GM18517 (cell line): ENCODE results near the gene KNDC1.
"Not testable (repeated sequence)": the region's sequence is repeated elsewhere in the genome, so short reads cannot be mapped to it uniquely, and the experiment has no call there.

Source experiments
- ATAC-seq: cut with Tn5 transposase; IDR thresholded peaks from one replicate; pipeline ENCODE4 v1.9.1; 2021; ENCODE audit warnings: mild to moderate bottlenecking, moderate library complexity; ENCODE audit not compliant: unreplicated experiment

Gene KNDC1

DNA sequence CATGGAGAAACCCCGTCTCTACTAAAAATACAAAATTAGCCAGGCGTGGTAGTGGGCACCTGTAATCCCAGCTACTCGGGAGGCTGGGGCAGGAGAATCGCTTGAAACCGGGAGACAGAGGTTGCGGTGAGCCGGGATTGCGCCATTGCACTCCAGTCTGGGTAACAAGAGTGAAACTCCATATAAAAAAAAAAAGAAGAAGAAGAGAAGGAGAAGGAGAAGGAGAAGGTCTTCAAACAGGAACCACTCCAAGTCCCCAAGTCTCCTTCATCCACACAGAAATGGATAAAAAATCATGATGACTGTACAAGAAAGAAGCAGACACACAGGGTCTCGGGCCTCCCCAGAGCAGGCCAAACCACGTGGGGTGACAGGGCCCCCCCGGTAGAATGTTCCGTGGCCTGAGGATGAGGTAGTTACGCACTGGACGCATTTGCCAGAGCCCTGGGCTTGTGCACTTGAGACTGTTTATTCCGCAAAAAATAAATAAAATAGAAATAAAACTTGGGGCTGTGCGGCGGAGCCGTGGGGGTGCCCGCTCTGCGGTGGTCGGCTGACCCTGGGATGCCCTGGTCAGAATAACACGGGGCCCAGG, 93.4 kb downstream of the KNDC1 start:
- no peak for ATAC-seq

DNA sequence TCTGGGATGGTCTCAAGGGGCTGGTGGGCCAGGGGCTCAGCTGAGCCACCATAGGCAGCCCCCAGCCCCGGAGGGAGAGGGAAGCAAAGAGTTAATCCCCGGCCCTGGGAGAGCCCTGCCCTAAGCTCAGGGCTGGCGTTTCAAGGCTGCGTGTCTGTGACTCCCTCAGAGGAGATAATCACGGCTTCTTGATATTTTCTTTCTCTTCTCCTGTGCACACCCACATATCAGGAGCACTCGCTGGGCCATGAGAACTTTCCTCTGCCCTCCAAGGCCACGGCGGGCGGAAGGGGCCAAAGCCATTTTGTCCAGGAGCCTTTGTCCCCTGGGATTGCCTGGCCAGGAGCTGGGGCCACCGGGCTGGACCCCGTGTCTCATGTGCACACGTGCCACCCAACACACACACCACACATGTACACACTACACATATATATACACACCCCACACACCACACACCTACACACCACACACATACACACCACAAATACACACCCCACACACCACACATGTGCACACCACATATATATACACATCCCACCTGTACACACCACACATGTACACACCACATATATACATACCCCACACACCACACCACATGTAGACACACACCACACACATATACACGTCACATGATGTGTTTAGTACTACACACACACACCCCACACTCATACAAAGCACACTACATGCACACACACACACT, 94.6 kb downstream of the KNDC1 start:
- ATAC-seq: no peak

- no peak for ATAC-seq
These were observed 95.3 kb downstream of the KNDC1 start for GRCh38 chr10:133255323-133255722.

DNA sequence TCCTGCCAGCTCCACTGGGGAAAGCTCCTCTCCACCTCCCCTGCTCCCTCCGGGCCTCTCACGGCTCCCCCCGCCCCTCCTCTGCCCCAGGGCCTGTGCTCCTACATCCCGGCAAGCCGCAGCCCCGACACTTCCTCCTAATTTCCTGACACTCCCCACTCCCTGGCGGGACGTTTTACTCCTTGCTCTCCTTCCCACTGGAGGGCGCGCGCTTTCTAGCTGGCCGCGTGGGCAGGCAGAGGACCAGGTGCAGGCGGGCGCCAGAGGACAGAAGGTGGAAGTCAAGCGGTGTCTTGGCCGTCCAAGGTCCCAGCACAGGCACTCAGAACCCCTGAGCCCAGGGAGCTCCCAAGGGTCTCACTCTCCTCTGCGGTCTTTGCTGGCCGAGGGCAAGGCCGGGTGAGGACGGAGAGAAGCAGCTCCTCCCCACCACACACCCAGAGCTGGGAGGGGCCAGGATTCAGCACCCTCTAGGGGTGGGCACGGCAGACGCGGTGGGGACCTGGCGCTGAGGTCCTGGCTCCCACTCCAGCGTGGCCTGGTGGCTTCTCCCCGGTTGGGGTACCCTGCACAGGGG, 97.6 kb downstream of the KNDC1 start:
- no peak for ATAC-seq

- ATAC-seq: no peak
These were observed 98.2 kb downstream of the KNDC1 start for GRCh38 chr10:133258066-133258817.

GRCh38 chr10:133258818-133259601, 99.0 kb downstream of the KNDC1 start:
- ATAC-seq: no peak

GRCh38 chr10:133259602-133259989, 99.6 kb downstream of the KNDC1 start:
- ATAC-seq: no peak

DNA sequence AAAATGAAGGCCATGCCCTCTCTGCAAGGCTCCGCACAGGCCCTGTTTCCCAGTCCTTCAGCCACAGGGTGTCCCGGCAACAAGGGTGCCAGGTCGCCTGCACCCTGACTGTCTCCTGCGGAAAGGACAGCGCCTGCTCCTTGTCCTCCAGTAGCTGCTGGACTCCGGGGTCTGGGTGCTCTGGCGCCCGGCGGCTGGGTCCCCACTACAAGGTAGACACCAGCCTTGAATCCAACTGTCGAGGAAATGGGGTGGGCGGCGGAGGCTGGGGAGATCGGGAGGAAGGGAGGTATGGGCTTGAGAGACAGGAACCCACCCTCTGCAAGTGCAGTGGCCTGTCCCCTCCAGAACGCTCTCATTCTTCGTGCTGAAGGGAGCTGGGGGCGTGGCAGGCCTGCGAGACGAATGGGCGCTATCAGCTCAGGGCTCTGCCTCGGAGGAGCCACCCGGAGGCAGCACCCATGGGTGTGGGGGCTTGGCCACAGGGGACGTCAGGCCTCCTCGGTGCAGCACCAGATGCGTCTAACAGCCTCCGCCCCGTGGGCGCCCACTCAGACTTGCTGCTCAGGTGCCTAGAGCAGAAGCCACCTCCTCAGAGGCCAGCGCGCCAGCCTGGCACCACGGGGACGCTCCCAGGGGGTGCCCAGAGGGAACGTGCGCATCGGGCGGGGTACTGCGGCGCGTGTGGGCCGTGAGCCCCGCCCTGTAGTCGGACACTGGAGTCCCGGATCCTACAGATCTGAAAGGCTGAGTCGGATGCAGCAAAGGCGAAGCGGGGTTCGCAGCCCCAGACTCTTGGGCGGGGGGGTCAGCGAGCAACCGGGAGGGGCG, 101.1 kb downstream of the KNDC1 start:
- ATAC-seq: peak; percentile 55

GRCh38 chr10:133261726-133262325, 101.8 kb downstream of the KNDC1 start:
- peak; percentile 45 for ATAC-seq

- ATAC-seq: no peak
These were observed 102.7 kb downstream of the KNDC1 start for GRCh38 chr10:133262696-133263095.

DNA sequence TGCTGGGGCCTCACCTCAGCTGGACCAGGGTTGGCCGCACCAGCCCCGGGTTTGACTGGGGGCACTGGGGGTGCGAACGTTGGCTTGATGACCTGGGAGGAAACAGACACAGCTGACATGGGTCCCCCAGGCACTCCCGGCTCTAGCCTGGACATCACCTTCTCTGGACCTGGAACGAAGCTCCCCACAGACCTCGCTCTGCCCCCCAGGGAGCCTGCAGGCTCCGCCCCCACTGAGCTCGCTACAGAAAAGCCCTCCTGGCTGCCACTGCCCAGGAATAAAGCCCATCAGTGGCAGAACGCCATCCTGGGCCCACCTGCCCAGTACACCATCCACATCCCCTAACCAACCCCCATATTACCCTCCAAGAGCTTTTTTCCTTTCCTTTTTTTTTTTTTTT, 103.7 kb downstream of the KNDC1 start:
- no peak for ATAC-seq

GRCh38 chr10:133264461-133264860, 104.4 kb downstream of the KNDC1 start:
- ATAC-seq: no peak

DNA sequence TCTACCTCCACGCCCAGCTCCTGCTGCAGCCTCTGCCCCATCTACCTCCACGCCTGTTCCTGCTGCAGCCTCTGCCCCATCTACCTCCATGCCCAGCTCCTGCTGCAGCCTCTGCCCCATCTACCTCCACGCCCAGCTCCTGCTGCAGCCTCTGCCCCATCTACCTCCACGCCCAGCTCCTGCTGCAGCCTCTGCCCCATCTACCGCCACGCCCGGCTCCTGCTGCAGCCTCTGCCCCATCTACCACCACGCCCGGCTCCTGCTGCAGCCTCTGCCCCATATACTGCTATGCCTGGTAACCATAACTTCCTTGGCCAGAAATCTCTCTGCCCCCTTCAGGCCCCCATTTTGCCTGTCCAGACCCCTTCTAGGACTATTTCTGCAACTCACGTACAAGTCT, 105.0 kb downstream of the KNDC1 start:
- ATAC-seq: not testable (repeated sequence)

DNA sequence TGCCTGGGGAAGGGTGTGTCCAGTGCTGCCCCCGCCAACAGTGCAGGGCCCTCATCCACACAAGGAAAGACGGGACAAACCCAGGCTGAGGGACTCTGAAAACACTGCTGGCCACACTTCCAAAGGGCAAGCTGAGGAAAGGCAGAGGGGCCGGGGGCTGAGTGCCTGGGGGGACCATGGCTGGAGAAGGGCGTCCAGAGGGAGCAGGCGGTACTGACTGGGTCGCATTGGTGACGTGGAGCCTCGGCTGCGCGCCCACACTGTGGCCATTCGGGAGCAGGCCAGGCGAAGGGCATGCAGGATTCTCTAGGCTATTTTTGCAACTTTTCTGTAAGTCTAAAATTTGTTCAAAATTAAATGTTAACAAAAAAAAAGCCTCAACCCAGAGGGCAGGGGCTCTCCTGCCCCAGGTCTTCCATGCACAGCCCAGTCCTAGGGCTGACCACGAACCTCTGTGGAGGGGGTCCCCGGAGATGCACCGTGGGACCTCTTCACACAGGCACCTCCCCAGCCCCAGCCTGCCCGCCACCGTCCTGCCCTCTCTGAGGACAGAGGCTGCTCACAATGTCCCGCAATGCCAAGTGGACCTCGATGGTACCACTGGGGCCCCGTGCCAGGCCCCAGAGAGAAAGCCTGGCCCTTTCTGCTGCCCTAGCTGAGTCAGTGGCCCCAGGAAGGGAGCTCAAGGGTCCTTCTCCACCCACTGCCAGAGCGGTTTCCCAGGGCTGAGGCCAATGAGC, 106.2 kb downstream of the KNDC1 start:
- no peak for ATAC-seq

DNA sequence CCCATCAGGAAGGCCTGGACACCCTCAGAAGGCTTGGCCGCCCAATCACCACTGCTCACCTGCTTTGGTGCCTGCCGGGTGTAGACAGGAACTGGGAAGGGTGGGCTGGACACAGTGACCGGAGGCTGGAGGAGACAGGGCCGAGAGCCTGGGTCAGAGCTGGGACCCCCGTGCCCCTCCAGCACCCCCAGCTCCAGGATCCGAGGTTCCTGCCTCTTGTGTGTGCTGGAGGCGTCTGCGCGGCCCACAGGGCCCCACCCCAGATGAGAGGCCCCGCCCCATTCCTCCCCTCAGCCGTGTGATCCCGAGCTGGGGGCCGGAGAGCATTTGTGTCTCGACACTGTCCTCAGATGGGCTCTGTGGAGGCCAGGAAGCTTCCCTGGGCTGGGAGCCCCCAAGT, 107.3 kb downstream of the KNDC1 start:
- no peak for ATAC-seq

- ATAC-seq: no peak
These were observed 107.8 kb downstream of the KNDC1 start for GRCh38 chr10:133267829-133268228.

DNA sequence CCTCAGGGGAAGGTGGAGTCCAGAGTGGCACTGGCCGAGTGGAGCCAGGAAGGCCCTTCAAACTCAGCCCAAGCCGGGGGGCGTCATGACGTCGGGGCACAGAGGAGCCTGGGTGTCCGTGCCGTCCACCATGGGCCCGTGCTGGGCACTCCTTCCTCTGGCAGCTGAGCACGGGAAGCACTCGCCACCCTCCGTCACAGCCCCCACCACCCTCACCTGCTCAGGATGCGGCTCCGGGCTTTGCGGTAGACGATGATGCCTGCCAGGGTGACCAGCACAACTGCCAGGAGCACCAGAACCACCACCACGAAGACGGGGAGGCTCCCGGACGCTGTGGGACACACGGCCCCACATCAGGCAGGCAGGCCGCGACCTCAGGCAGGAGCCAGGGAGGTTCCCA, 108.5 kb downstream of the KNDC1 start:
- ATAC-seq: no peak

GRCh38 chr10:133269367-133269766, 109.3 kb downstream of the KNDC1 start:
- no peak for ATAC-seq

GRCh38 chr10:133270204-133270603, 110.2 kb downstream of the KNDC1 start:
- no peak for ATAC-seq
